SK-N-MC (cell line): ENCODE measurements around the gene TCF3.

ENCODE experiments used
- EZH2 ChIP-seq: fragments of 200-600 bp; sonication (generic); IDR thresholded peaks from one replicate; pipeline ENCODE4 v1.6.1; 2017; ENCODE audit warnings: antibody characterized with exemption
- FOXP2 ChIP-seq: optimal IDR thresholded peaks from 2 replicates; pipeline ENCODE3; 2011; ENCODE audit warnings: mild to moderate bottlenecking, moderate library complexity; ENCODE audit not compliant: insufficient read depth; ENCODE audit errors: extremely low read length, control extremely low read depth

DNA sequence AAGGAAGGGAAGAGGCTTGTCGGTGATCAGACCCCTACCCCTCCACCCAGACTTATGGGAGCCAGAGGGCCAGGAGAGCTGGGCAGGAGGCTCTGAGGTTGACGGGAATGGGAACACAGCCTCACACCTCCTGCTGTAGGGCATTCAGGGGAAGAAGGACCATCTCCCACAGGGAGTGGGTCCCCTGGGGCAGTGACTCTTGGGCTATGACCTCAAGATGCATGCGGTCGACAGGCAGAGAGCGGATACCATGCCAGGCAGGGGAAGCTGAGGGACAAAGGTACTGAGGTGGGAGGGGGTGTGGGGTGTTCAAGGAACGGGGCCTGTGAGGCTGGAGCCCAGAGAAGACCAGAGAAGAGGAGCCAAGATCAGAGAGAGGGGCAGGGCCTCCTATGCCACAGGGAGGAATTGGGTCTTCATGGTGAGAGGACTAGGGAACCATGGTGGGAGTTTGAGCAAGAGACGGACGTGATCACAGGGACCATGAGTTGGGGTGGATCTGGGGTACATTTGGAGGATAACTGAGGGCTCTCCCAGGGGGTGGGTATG lies 4.6 kb upstream of the TCF3 start:
- TF ChIP-seq FOXP2: no peak
- TF ChIP-seq EZH2: no peak
